ENCODE data around the gene PLD3.

PLD3 gene

GRCh38 chr19:40381321-40381720 is 32.8 kb downstream of the PLD3 start:
- no peak for DNase-seq (ENCODE audit: low spot score in 2 of 2)
- H3K27ac Mint-ChIP-seq, result no peak overlapping the region
- no peak overlapping the region for H3K4me3 Mint-ChIP-seq
- H3K36me3 Mint-ChIP-seq, result no peaks in the 10 kb centered on the region
- ATAC-seq, result no peak
- H3K4me1 Mint-ChIP-seq, result no peaks in the 10 kb centered on the region
- H3K9me3 Mint-ChIP-seq, result no peaks in the 10 kb centered on the region

- no peaks in the 10 kb centered on the region for H3K9me3 Mint-ChIP-seq
- DNase-seq (ENCODE audit: low spot score in 2 of 2) (no peak), ATAC-seq (no peak)
- H3K4me3 Mint-ChIP-seq, result no peak overlapping the region
- H3K4me1 Mint-ChIP-seq, result no peaks in the 10 kb centered on the region
- H3K36me3 Mint-ChIP-seq, result no peaks in the 10 kb centered on the region
- no peak overlapping the region for H3K27ac Mint-ChIP-seq
Observed at GRCh38 chr19:40383668-40384248, 35.3 kb downstream of the PLD3 start.

DNA sequence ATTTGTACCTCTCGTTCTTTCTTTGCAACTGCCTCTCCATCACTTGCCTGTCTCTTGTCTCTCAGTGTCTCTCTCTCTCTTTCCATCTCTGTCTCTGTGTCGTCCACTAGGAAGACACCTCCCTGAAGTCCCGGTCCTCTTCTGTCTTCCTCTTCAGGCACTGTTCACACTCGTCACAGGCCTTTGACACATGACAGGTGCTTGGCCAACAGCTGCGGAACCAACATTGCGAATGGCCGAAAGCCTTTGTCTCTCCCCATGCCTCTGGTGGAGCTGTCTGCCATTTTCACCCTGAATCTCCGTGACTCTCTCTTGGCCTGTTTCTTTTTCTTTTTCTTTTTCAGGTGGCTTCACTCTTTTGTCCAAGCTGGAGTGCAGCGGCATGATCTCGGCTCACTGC is 38.7 kb downstream of the PLD3 start:
- no peak for ATAC-seq
- Mint-ChIP-seq H3K4me1 (no peaks in the 10 kb centered on the region), H3K4me3 (no peak overlapping the region), H3K9me3 (no peaks in the 10 kb centered on the region), H3K36me3 (no peaks in the 10 kb centered on the region), H3K27ac (no peak overlapping the region)
- no peak for DNase-seq (ENCODE audit: low spot score in 2 of 2)

GRCh38 chr19:40388481-40388880 is 40.0 kb downstream of the PLD3 start:
- no peak for ATAC-seq
- no peaks in the 10 kb centered on the region for H3K4me1 Mint-ChIP-seq
- H3K27ac Mint-ChIP-seq, result no peak overlapping the region
- H3K4me3 Mint-ChIP-seq, result no peak overlapping the region
- no peak for DNase-seq (ENCODE audit: low spot score in 2 of 2)
- no peaks in the 10 kb centered on the region for H3K36me3 Mint-ChIP-seq
- H3K9me3 Mint-ChIP-seq, result no peaks in the 10 kb centered on the region

DNA sequence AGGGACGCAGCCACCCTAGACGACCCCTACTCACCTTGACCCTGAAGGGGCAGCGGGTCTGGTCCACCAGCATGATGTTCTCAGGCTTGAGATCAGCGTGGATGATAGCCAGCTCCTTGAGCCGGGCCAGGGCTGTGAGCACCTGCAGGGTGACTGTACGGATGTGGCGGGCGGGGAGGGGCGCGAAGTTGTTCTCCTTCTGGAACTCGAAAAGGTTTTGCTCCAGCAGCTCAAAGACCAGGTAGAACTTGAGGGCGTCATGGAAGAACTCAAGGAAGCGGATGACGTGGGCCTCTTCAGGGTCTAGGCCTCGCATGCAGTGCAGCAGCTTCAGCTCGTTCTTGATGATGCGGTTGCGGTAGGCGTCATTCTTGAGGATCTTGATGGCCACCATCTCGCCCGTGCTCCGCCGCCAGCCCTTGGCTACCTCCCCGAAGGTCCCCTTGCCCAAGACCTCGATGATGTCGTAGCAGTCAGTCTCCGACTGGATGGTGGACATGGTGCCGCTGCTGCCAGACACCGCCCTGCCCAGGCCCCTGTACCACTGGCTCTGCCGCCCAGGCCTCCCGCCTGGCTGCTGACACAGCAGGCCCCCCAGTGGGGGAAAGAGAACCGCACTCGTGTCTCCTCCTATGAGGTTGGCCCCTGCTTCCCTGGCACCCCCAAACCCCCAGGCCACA is 41.0 kb downstream of the PLD3 start:
- Mint-ChIP-seq H3K4me3 (no peak overlapping the region), H3K4me1 (no peaks in the 10 kb centered on the region), H3K9me3 (no peaks in the 10 kb centered on the region), H3K36me3 (no peaks in the 10 kb centered on the region), H3K27ac (no peak overlapping the region)
- no peak for ATAC-seq
- no peak for DNase-seq (ENCODE audit: low spot score in 2 of 2)

GRCh38 chr19:40390084-40390742 is 41.7 kb downstream of the PLD3 start, which contains the start of gene HIPK4:
TSS of gene HIPK4 (minus strand) at chr19:40390181. CDS start at chr19:40389902, 279 bp downstream.
- no peaks in the 10 kb centered on the region for H3K4me1 Mint-ChIP-seq
- H3K9me3 Mint-ChIP-seq, result no peaks in the 10 kb centered on the region
- no peak within 1 kb of the TSS for H3K27ac Mint-ChIP-seq
- no peak within 1 kb of the TSS for H3K4me3 Mint-ChIP-seq
- H3K36me3 Mint-ChIP-seq, result no peaks in the 10 kb centered on the region
- DNase-seq (ENCODE audit: low spot score in 2 of 2) (no peak), ATAC-seq (no peak)

DNA sequence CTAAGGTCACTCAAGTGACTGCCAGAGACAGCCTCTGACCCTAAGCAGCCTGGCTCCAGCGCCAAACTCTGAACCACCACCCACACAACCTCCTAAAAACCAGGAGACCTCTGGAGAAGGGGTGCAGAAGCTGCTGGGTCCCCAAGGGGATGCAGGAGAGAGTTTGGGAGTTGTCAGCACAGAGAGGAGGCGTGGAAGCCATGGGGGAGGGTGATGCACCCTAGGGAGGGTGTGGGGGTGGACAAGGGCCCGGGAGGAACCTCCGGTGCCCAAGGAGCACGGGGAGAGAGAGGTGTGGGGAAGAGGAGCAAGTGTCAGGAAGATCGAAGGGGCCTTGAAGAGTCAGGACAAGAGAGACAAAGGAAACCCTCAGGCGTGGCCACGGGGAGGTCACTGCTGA is 43.6 kb downstream of the PLD3 start:
- H3K4me1 Mint-ChIP-seq, result no peaks in the 10 kb centered on the region
- no peak for DNase-seq (ENCODE audit: low spot score in 2 of 2)
- peak overlapping the region; percentile 4 for H3K27ac Mint-ChIP-seq
- ATAC-seq, result no peak
- H3K36me3 Mint-ChIP-seq, result no peaks in the 10 kb centered on the region
- H3K4me3 Mint-ChIP-seq, result no peak overlapping the region
- no peaks in the 10 kb centered on the region for H3K9me3 Mint-ChIP-seq

GRCh38 chr19:40392894-40393517 is 44.5 kb downstream of the PLD3 start:
- Mint-ChIP-seq H3K9me3 (no peaks in the 10 kb centered on the region), H3K27ac (peak overlapping the region; percentile 4), H3K36me3 (no peaks in the 10 kb centered on the region), H3K4me1 (no peaks in the 10 kb centered on the region), H3K4me3 (no peak overlapping the region)
- no peak for DNase-seq (ENCODE audit: low spot score in 2 of 2)
- ATAC-seq, result peak; percentile 29

DNA sequence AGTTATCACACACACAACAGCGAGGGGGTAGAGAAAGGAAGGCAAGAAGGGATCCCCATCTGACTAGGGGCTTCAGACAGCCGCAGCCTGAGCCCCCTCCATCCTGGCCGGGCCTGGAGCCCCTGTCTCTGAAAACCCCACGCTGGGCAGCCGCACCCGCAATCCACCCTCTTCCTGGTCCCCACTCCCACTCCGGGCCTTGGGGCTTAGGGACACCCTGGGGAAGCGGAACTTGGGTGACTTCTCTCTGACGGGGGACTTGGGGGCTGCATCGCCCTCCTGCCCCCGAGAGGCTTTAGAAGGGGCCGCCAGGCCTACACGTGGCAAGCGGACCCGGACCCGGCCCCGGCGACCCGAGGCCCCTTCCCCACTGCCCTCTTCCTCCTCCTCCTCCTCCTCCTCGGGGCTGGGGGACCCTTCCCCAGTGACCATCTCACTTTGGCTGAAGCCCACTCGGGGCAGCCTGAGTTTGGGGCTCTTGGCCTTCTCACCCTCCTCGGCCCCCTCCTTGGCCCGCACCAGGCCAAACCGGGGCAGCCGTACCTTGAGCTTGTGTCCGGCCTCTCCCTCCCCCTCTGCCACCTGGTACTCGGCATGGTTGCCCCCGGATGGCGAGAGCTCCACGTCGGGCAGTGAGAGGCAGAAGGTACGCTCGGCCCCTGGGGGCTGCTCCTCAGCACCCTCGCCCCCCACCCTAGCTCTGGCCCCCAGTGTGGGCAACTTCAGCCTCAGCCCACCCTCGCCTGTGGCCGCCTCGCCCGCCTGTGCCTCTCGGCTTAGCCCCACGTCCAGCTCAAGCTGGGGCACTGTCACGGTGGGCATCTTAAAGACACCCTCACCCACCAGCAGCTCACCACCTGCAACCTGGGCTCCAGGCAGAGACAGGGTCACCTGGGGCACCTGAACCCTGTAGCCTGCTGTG is 45.7 kb downstream of the PLD3 start:
- ATAC-seq (no peak), DNase-seq (ENCODE audit: low spot score in 2 of 2) (no peak)
- Mint-ChIP-seq H3K4me3 (no peak overlapping the region), H3K27ac (no peak overlapping the region), H3K4me1 (peaks cover 5% of the 10 kb centered on the region), H3K9me3 (no peaks in the 10 kb centered on the region), H3K36me3 (no peaks in the 10 kb centered on the region)

- no peak for ATAC-seq
- Mint-ChIP-seq H3K4me3 (no peak overlapping the region), H3K9me3 (no peaks in the 10 kb centered on the region), H3K36me3 (no peaks in the 10 kb centered on the region), H3K4me1 (peaks cover 9% of the 10 kb centered on the region), H3K27ac (no peak overlapping the region)
- DNase-seq (ENCODE audit: low spot score in 2 of 2), result no peak
Observed at GRCh38 chr19:40394816-40395210, 46.3 kb downstream of the PLD3 start.

GRCh38 chr19:40395956-40396355 is 47.5 kb downstream of the PLD3 start:
- Mint-ChIP-seq H3K4me1 (peaks cover 13% of the 10 kb centered on the region), H3K36me3 (no peaks in the 10 kb centered on the region), H3K27ac (no peak overlapping the region), H3K9me3 (no peaks in the 10 kb centered on the region), H3K4me3 (no peak overlapping the region)
- DNase-seq (ENCODE audit: low spot score in 2 of 2), result no peak
- ATAC-seq, result no peak

GRCh38 chr19:40396886-40397567 is 48.5 kb downstream of the PLD3 start:
- H3K27ac Mint-ChIP-seq, result no peak overlapping the region
- no peaks in the 10 kb centered on the region for H3K36me3 Mint-ChIP-seq
- ATAC-seq (no peak), DNase-seq (ENCODE audit: low spot score in 2 of 2) (no peak)
- H3K4me3 Mint-ChIP-seq, result no peak overlapping the region
- H3K9me3 Mint-ChIP-seq, result no peaks in the 10 kb centered on the region
- peaks cover 18% of the 10 kb centered on the region for H3K4me1 Mint-ChIP-seq

DNA sequence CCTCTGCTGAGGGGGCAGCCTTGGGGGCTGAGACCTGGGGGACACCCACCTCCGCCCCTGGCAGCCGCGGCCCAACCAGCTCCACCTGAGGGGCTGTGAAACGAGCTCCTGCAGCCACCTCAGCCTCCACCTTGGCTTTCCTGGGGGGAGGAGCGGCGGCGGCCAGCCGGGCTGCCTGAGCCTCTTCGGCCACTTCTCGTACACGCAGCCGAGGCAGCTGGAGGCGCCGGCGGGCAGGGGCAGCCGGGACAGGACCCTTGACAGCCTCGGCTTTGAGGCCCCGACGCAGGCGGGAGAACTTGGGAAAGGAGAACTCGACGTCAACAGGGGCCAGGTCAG is 49.0 kb downstream of the PLD3 start:
- H3K9me3 Mint-ChIP-seq, result no peaks in the 10 kb centered on the region
- H3K36me3 Mint-ChIP-seq, result no peaks in the 10 kb centered on the region
- no peak overlapping the region for H3K4me3 Mint-ChIP-seq
- peaks cover 18% of the 10 kb centered on the region for H3K4me1 Mint-ChIP-seq
- DNase-seq (ENCODE audit: low spot score in 2 of 2) (no peak), ATAC-seq (no peak)
- no peak overlapping the region for H3K27ac Mint-ChIP-seq

DNA sequence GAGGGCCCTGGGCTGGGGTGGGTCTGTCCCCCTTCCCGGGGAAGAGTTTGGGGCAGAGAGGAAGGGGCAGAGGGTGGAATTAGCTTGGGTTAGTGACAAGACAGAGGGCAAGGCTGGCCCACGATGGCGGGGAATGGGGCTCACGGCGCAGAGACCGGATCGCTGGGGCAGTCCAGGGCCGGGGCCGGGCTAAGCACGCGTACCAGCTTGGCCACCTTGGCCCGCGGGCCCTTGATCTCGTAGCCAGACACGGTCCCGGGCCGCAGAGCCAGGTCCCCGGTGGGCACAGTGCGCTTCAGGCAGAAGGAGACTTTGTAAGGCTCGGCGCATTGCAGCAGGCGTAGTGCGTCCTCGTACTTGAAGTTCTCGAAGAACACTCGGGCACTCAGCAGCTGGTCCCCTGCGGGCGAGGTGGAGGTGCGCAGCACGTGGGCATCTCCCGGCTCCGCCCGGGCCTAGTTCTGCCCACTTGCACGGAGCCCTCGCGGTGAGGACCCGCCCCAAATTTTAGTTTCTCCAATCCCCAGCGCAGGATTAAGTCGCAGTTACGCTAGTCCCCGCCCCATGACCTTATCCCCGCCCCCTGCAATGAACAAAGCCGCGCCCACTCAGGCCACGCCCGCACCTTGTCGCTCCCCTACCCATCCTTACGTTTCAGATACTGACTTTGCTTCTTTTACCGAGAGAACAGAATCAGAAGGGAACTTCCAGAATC is 50.1 kb downstream of the PLD3 start:
- Mint-ChIP-seq H3K4me1 (peaks cover 25% of the 10 kb centered on the region), H3K36me3 (peaks cover 2% of the 10 kb centered on the region), H3K9me3 (no peaks in the 10 kb centered on the region), H3K27ac (no peak overlapping the region), H3K4me3 (peak overlapping the region; percentile 2)
- ATAC-seq, result peak; percentile 51
- DNase-seq (ENCODE audit: low spot score in 2 of 2), result no peak

Measured in stimulated activated effector memory CD8-positive, alpha-beta T cell treated with anti-CD3 and anti-CD28 coated beads, Interleukin-12 subunit alpha, Interleukin-12 subunit beta, amount 100 ng/mL, for 72 hours (primary cell).